22Rv1 (cell line): Measurements from ENCODE around the gene VPS13D.
"Not testable (repeated sequence)": the region's sequence is repeated elsewhere in the genome, so short reads cannot be mapped to it uniquely, and the experiment has no call there.

Experiments used
- H3K27ac ChIP-seq: fragments of 450-650 bp; 2 replicates; pipeline ENCODE4 v1.5.1; 2017
- CTCF ChIP-seq: fragments of 450-650 bp; IDR thresholded peaks from 2 replicates; pipeline ENCODE4 v1.5.1; 2017; ENCODE audit warnings: mild to moderate bottlenecking
- ZFX ChIP-seq: fragments of 450-650 bp; IDR thresholded peaks from 2 replicates; pipeline ENCODE4 v1.6.1; 2017; ENCODE audit warnings: antibody characterized with exemption, borderline replicate concordance

Gene VPS13D

GRCh38 chr1:12383001-12383400 lies 153.2 kb downstream of the VPS13D start:
- H3K27ac ChIP-seq = no peak overlapping the region
- TF ChIP-seq CTCF (no peak), ZFX (no peak)

- no peak overlapping the region for H3K27ac ChIP-seq
- TF ChIP-seq CTCF (no peak), ZFX (no peak)
Measured at GRCh38 chr1:12383786-12384185, 154.0 kb downstream of the VPS13D start.

GRCh38 chr1:12384836-12385456 lies 155.1 kb downstream of the VPS13D start:
- H3K27ac ChIP-seq = no peak overlapping the region
- TF ChIP-seq ZFX (no peak), CTCF (no peak)

GRCh38 chr1:12386130-12386529 lies 156.3 kb downstream of the VPS13D start:
- TF ChIP-seq CTCF = no peak
- no peak for TF ChIP-seq ZFX
- no peak overlapping the region for H3K27ac ChIP-seq

GRCh38 chr1:12387641-12388040 lies 157.8 kb downstream of the VPS13D start:
- H3K27ac ChIP-seq = no peak overlapping the region
- TF ChIP-seq ZFX (no peak), CTCF (no peak)

- H3K27ac ChIP-seq = not testable (repeated sequence)
Measured at GRCh38 chr1:12390296-12390695, 160.5 kb downstream of the VPS13D start.

- H3K27ac ChIP-seq = no peak overlapping the region
- TF ChIP-seq ZFX (no peak), CTCF (no peak)
Measured at GRCh38 chr1:12397462-12398450, 167.9 kb downstream of the VPS13D start.
